Spleen (tissue), 3 donors: ENCODE results near the gene DNAJA3.

ENCODE experiments used
- POLR2A ChIP-seq, 3 donors: fragments of 450-650 bp; IDR thresholded peaks; one replicate each; pipeline ENCODE4 v1.5.1; 2017; ENCODE audit warnings: antibody characterized with exemption in 3 of 3, mild to moderate bottlenecking in 1 of 3
- POLR2AphosphoS5 ChIP-seq, 3 donors: sonication (generic); formaldehyde crosslinking; IDR thresholded peaks; one replicate each; pipeline ENCODE4 v1.5.1; 2017; ENCODE audit warnings: antibody characterized with exemption in 3 of 3

GRCh38 chr16:4431023-4431422 is 5.4 kb downstream of the DNAJA3 start:
- TF ChIP-seq POLR2A (IDR thresholded peaks at IDR 0.05) (no peak), POLR2AphosphoS5 (IDR thresholded peaks at IDR 0.05) (no peak)
